Activated T-cell treated with anti-CD3 and anti-CD28 coated beads, Interleukin-2, amount 50 U/mL, for 72 hours (primary cell): Measurements from ENCODE around the gene KRT16. TPM values are rescaled to one million over a fixed set of nuclear protein-coding genes. Genes with fewer than 3 reads are reported as not detected.
"Not testable (repeated sequence)": the region's sequence is repeated elsewhere in the genome, so short reads cannot be mapped to it uniquely, and the experiment has no call there.

Source experiments
- ATAC-seq, 2 donors: fragments of 150-1000 bp; cut with Tn5 transposase; replicated peaks in 1 of 2; 2 replicates each; pipeline ENCODE4 v1.10.0; 2021; ENCODE audit warnings: moderate library complexity in 2 of 2, mild to moderate bottlenecking in 1 of 2
- DNase-seq, 2 donors: peaks; one replicate each; pipeline ENCODE4 v3.0.0; 2021 to 2022; ENCODE audit warnings: mixed read lengths in 1 of 2
- H3K27ac Mint-ChIP-seq: one replicate; pipeline ENCODE4 v1.8.0; 2022; ENCODE audit warnings: mild to moderate bottlenecking, moderate library complexity, mixed read lengths
- H3K27me3 Mint-ChIP-seq: one replicate; pipeline ENCODE4 v1.8.0; 2022; ENCODE audit warnings: low read depth, mixed read lengths
- H3K36me3 Mint-ChIP-seq, 2 donors: one replicate each; pipeline ENCODE4 v1.8.0; 2022; ENCODE audit warnings: mixed read lengths in 2 of 2, mild to moderate bottlenecking in 1 of 2; ENCODE audit not compliant: insufficient read depth in 2 of 2
- H3K4me1 Mint-ChIP-seq: one replicate; pipeline ENCODE4 v1.8.0; 2022; ENCODE audit warnings: low read depth, mixed read lengths
- H3K4me3 Mint-ChIP-seq, 2 donors: one replicate each; pipeline ENCODE4 v1.8.0; 2022; ENCODE audit warnings: mild to moderate bottlenecking in 2 of 2, mixed read lengths in 2 of 2, moderate library complexity in 2 of 2
- H3K9me3 Mint-ChIP-seq, 2 donors: one replicate each; pipeline ENCODE4 v1.8.0; 2022; ENCODE audit warnings: mixed read lengths in 2 of 2
- total RNA-seq, 2 donors: library from RNA; stranded (reverse); gene quantifications; one replicate each; pipeline ENCODE4 v1.2.3, GENCODE V29; 2022

Gene KRT16
- total RNA-seq, 2 donors from 2014 or later: not detected

GRCh38 chr17:41584331-41584927 is 28.1 kb downstream of the KRT16 start:
- not testable (repeated sequence) for H3K9me3 Mint-ChIP-seq, H3K4me1 Mint-ChIP-seq, H3K4me3 Mint-ChIP-seq, DNase-seq, H3K36me3 Mint-ChIP-seq, H3K27ac Mint-ChIP-seq, ATAC-seq
- H3K27me3 Mint-ChIP-seq: peaks cover 17% of the 10 kb centered on the region

GRCh38 chr17:41583137-41584127 is 29.1 kb downstream of the KRT16 start:
- Mint-ChIP-seq H3K27ac (no peak overlapping the region), H3K9me3 (no peaks in the 10 kb centered on the region), H3K36me3 (no peaks in the 10 kb centered on the region), H3K27me3 (peaks cover 25% of the 10 kb centered on the region), H3K4me3 (no peak overlapping the region), H3K4me1 (no peaks in the 10 kb centered on the region)
- ATAC-seq: no peak
- DNase-seq: no peak

- not testable (repeated sequence) for H3K4me3 Mint-ChIP-seq, H3K9me3 Mint-ChIP-seq, H3K4me1 Mint-ChIP-seq, ATAC-seq, DNase-seq, H3K36me3 Mint-ChIP-seq, H3K27ac Mint-ChIP-seq
- peaks cover 34% of the 10 kb centered on the region for H3K27me3 Mint-ChIP-seq
These were observed 30.3 kb downstream of the KRT16 start for GRCh38 chr17:41582061-41582968.

- H3K36me3 Mint-ChIP-seq: no peaks in the 10 kb centered on the region
- no peak overlapping the region for H3K4me3 Mint-ChIP-seq
- H3K9me3 Mint-ChIP-seq: no peaks in the 10 kb centered on the region
- no peaks in the 10 kb centered on the region for H3K4me1 Mint-ChIP-seq
- DNase-seq (no peak), ATAC-seq (no peak)
- no peak overlapping the region for H3K27ac Mint-ChIP-seq
- H3K27me3 Mint-ChIP-seq: peaks cover 42% of the 10 kb centered on the region
These were observed 31.1 kb downstream of the KRT16 start for GRCh38 chr17:41581366-41582060.

- Mint-ChIP-seq H3K4me3 (no peak overlapping the region), H3K27ac (no peak overlapping the region), H3K4me1 (no peaks in the 10 kb centered on the region), H3K27me3 (peaks cover 46% of the 10 kb centered on the region), H3K9me3 (no peaks in the 10 kb centered on the region), H3K36me3 (no peaks in the 10 kb centered on the region)
- DNase-seq (no peak), ATAC-seq (no peak)
These were observed 31.7 kb downstream of the KRT16 start for GRCh38 chr17:41580687-41581365.

GRCh38 chr17:41580244-41580575 is 32.4 kb downstream of the KRT16 start:
- Mint-ChIP-seq H3K36me3 (no peaks in the 10 kb centered on the region), H3K4me1 (no peaks in the 10 kb centered on the region), H3K27ac (no peak overlapping the region), H3K9me3 (no peaks in the 10 kb centered on the region), H3K27me3 (peaks cover 46% of the 10 kb centered on the region), H3K4me3 (no peak overlapping the region)
- ATAC-seq: no peak
- no peak for DNase-seq

GRCh38 chr17:41579484-41580243 is 32.9 kb downstream of the KRT16 start:
- Mint-ChIP-seq H3K27me3 (peaks cover 46% of the 10 kb centered on the region), H3K36me3 (no peaks in the 10 kb centered on the region), H3K9me3 (no peaks in the 10 kb centered on the region), H3K27ac (no peak overlapping the region), H3K4me1 (no peaks in the 10 kb centered on the region), H3K4me3 (no peak overlapping the region)
- DNase-seq (peak; percentile 81 to 82), ATAC-seq (peak; percentile 90 to 91)

GRCh38 chr17:41578971-41579370 is 33.6 kb downstream of the KRT16 start:
- peaks cover 46% of the 10 kb centered on the region for H3K27me3 Mint-ChIP-seq
- no peaks in the 10 kb centered on the region for H3K4me1 Mint-ChIP-seq
- H3K4me3 Mint-ChIP-seq: no peak overlapping the region
- DNase-seq: no peak
- H3K9me3 Mint-ChIP-seq: no peaks in the 10 kb centered on the region
- H3K27ac Mint-ChIP-seq: no peak overlapping the region
- H3K36me3 Mint-ChIP-seq: no peaks in the 10 kb centered on the region
- no peak for ATAC-seq

GRCh38 chr17:41578538-41578937 is 34.0 kb downstream of the KRT16 start:
- Mint-ChIP-seq H3K27me3 (peaks cover 49% of the 10 kb centered on the region), H3K36me3 (no peaks in the 10 kb centered on the region), H3K9me3 (no peaks in the 10 kb centered on the region), H3K4me3 (no peak overlapping the region), H3K27ac (no peak overlapping the region), H3K4me1 (no peaks in the 10 kb centered on the region)
- ATAC-seq (no peak), DNase-seq (no peak)

- H3K4me1 Mint-ChIP-seq, DNase-seq, H3K27ac Mint-ChIP-seq, H3K4me3 Mint-ChIP-seq, ATAC-seq, H3K36me3 Mint-ChIP-seq, H3K9me3 Mint-ChIP-seq: not testable (repeated sequence)
- H3K27me3 Mint-ChIP-seq: peaks cover 55% of the 10 kb centered on the region
These were observed 35.8 kb downstream of the KRT16 start for GRCh38 chr17:41576740-41577139.

- DNase-seq: no peak
- ATAC-seq: no peak
- no peak overlapping the region for H3K27ac Mint-ChIP-seq
- no peak overlapping the region for H3K4me3 Mint-ChIP-seq
- peaks cover 58% of the 10 kb centered on the region for H3K27me3 Mint-ChIP-seq
- H3K9me3 Mint-ChIP-seq: no peaks in the 10 kb centered on the region
- H3K4me1 Mint-ChIP-seq: no peaks in the 10 kb centered on the region
- H3K36me3 Mint-ChIP-seq: no peaks in the 10 kb centered on the region
These were observed 37.2 kb downstream of the KRT16 start for GRCh38 chr17:41575336-41575735.
